OCI-LY3 (cell line): ENCODE data around the gene ASL.

ENCODE experiments used
- H2AFZ ChIP-seq: fragments of 200-600, 300-600 bp; shearing (Covaris generic); 2 replicates; pipeline ENCODE4 v1.6.0; 2014; ENCODE audit warnings: antibody characterized with exemption, low read depth, low read length
- H3K27ac ChIP-seq: fragments of 200-600, 300-600 bp; sonication (generic); 2 replicates; pipeline ENCODE4 v1.5.1; 2014; ENCODE audit warnings: mild to moderate bottlenecking, low read length, moderate library complexity, mixed read lengths
- H3K27me3 ChIP-seq: fragments of 200-600, 300-600 bp; sonication (generic); 2 replicates; pipeline ENCODE4 v1.6.1; 2014; ENCODE audit warnings: low read depth, low read length, mixed read lengths
- H3K36me3 ChIP-seq: fragments of 200-600, 300-600 bp; sonication (generic); replicated peaks from 2 replicates; pipeline ENCODE3; 2014; ENCODE audit warnings: low read depth, low read length, mixed read lengths
- H3K4me1 ChIP-seq: fragments of 300-600, 200-600 bp; sonication (generic); 2 replicates; pipeline ENCODE4 v1.6.1; 2014; ENCODE audit warnings: low read length, mixed read lengths
- H3K4me2 ChIP-seq: fragments of 200-600, 300-600 bp; sonication (generic); 2 replicates; pipeline ENCODE4 v1.6.1; 2014; ENCODE audit warnings: low read length, mixed read lengths
- H3K4me3 ChIP-seq: fragments of 300-600, 200-600 bp; sonication (generic); 2 replicates; pipeline ENCODE4 v1.5.1; 2014; ENCODE audit warnings: antibody characterized with exemption, mild to moderate bottlenecking, low read length, moderate library complexity
- H3K79me2 ChIP-seq: fragments of 300-600, 200-600 bp; shearing (Covaris generic); 2 replicates; pipeline ENCODE4 v1.6.1; 2014; ENCODE audit warnings: mild to moderate bottlenecking, low read length, mixed read lengths
- H3K9ac ChIP-seq: fragments of 300-600, 200-600 bp; shearing (Covaris generic); 2 replicates; pipeline ENCODE4 v1.6.0; 2014; ENCODE audit warnings: mild to moderate bottlenecking, low read length, moderate library complexity
- H3K9me3 ChIP-seq: fragments of 200-600, 300-600 bp; shearing (Covaris generic); 2 replicates; pipeline ENCODE4 v1.6.1; 2014; ENCODE audit warnings: low read length, mixed read lengths; ENCODE audit not compliant: insufficient read depth
- H4K20me1 ChIP-seq: fragments of 200-600, 300-600 bp; sonication (generic); 2 replicates; pipeline ENCODE4 v1.6.1; 2016; ENCODE audit warnings: low read length, mixed read lengths; ENCODE audit not compliant: insufficient read depth
- EZH2phosphoT487 ChIP-seq: fragments of 200-600 bp; shearing (Covaris generic); IDR thresholded peaks from 2 replicates; pipeline ENCODE4 v1.6.1; 2018; ENCODE audit warnings: antibody characterized with exemption, mixed run types, low read depth
- TF ChIP-seq, protein P1 (sequence below): fragments of 200-600, 300-600 bp; sonication (generic); IDR thresholded peaks from 2 replicates; pipeline ENCODE4 v1.5.1; 2014; ENCODE audit warnings: antibody characterized with exemption, low read length, low read depth

Gene ASL

DNA sequence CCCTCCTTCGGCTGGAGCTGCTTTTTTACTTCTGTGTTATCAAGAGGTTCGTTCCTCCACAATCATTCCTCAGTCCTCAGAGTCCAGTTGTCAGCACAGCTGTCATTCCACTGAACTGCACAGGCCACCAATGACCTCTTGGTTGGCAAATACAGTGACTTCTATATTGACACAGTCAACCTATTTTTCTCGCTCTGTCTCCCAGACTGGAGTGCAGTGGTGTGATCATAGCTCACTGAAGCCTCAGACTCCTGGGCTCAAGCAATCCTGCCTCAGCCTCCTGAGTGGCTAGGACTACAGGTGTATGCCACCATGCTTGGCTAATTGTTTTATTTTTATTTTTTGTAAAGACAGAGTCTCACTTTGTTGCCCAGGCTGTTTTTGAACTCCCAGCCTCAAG is 66.7 kb downstream of the ASL start:
- Histone ChIP-seq H2AFZ (no peak overlapping the region), H3K79me2 (peaks cover 34% of the 10 kb centered on the region), H3K36me3 (peaks cover 41% of the 10 kb centered on the region), H3K4me3 (no peak overlapping the region), H3K27me3 (no peaks in the 10 kb centered on the region), H3K9me3 (no peaks in the 10 kb centered on the region), H3K4me1 (no peaks in the 10 kb centered on the region), H3K27ac (no peak overlapping the region), H3K9ac (no peak overlapping the region), H3K4me2 (no peak overlapping the region), H4K20me1 (no peaks in the 10 kb centered on the region)
- TF ChIP-seq EZH2phosphoT487 = no peak
- TF ChIP-seq, protein P1, sequence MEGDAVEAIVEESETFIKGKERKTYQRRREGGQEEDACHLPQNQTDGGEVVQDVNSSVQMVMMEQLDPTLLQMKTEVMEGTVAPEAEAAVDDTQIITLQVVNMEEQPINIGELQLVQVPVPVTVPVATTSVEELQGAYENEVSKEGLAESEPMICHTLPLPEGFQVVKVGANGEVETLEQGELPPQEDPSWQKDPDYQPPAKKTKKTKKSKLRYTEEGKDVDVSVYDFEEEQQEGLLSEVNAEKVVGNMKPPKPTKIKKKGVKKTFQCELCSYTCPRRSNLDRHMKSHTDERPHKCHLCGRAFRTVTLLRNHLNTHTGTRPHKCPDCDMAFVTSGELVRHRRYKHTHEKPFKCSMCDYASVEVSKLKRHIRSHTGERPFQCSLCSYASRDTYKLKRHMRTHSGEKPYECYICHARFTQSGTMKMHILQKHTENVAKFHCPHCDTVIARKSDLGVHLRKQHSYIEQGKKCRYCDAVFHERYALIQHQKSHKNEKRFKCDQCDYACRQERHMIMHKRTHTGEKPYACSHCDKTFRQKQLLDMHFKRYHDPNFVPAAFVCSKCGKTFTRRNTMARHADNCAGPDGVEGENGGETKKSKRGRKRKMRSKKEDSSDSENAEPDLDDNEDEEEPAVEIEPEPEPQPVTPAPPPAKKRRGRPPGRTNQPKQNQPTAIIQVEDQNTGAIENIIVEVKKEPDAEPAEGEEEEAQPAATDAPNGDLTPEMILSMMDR = no peak

DNA sequence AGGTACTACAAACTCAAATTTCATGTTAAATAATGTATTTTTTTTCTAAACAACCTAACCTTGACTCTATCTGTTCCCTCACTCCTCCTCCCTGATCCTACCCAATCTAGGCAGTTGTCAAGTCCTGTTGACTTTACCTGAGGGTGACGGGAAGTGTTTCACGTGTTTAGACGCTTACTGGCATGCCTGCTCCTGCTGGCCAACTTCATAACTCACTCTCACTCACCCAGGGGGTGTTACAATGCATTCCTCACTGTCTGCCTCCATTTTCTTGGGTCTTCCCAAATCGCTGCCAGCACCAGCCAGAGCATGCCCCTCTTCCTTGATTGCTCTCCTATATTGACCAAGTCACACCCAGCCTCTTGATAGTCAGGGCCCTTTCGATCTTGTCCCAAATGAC is 67.4 kb downstream of the ASL start:
- no peaks in the 10 kb centered on the region for H4K20me1 ChIP-seq
- TF ChIP-seq, protein P1 = no peak
- peaks cover 41% of the 10 kb centered on the region for H3K36me3 ChIP-seq
- H3K9me3 ChIP-seq = no peaks in the 10 kb centered on the region
- no peaks in the 10 kb centered on the region for H3K27me3 ChIP-seq
- no peak overlapping the region for H3K4me2 ChIP-seq
- no peak overlapping the region for H2AFZ ChIP-seq
- H3K9ac ChIP-seq = no peak overlapping the region
- H3K27ac ChIP-seq = no peak overlapping the region
- H3K79me2 ChIP-seq = peaks cover 32% of the 10 kb centered on the region
- H3K4me1 ChIP-seq = no peaks in the 10 kb centered on the region
- no peak overlapping the region for H3K4me3 ChIP-seq
